Stimulated activated CD4-positive, alpha-beta T cell treated with anti-CD3 and anti-CD28 coated beads, TNF-alpha, amount 100 ng/mL, for 4 hours (primary cell): ENCODE measurements around the gene AHNAK2.

Experiments
- DNase-seq, 3 experiments: peaks; one replicate each; pipeline ENCODE4 v3.0.0-alpha.2; 2020; ENCODE audit warnings: low read depth in 3 of 3

Gene AHNAK2

DNA sequence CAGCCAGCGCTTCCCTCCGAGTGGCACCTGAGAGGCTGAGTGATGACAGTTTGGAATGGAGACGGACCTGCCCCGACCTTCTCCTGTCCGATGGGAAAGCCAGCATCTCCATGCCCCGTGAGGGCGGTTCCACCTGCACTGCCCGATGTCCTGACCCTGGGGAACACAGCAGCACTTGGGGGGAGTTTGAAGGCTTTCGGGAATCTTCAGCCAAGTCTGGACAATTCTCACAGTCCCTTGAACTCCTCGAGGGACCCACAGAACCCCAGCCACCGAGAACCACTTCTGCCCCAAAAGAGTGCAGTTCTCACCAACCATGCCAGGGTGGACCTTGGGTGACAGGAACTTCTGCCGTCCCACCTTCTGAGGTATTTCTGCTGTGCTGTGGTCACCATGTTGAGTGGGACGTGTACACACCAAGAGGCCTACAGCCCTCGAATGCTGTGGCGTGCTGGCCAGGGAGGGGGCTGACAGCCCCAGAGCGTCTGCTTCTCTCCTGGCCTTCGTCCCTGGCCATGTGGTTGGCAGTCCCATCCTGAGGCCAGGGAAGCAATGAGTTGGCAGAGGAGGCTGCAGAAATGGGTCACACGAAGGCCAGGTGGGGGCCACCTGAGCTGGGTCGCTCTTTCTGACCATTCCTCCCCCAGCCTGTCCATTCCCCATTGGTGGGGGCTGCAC is 8.5 kb upstream of the AHNAK2 start:
- DNase-seq: no peak

GRCh38 chr14:104985675-104986486 is 7.7 kb upstream of the AHNAK2 start, which contains the start of gene CLBA1:
Gene CLBA1 (plus strand): TSS chr14:104985788. CDS start chr14:104986432, 644 bp downstream.
- peak; percentile 75 to 80 (median 78) for DNase-seq

GRCh38 chr14:104984056-104984894 is 6.1 kb upstream of the AHNAK2 start:
- no peak for DNase-seq

- no peak for DNase-seq
Measured at GRCh38 chr14:104983231-104983721, 5.1 kb upstream of the AHNAK2 start.

DNA sequence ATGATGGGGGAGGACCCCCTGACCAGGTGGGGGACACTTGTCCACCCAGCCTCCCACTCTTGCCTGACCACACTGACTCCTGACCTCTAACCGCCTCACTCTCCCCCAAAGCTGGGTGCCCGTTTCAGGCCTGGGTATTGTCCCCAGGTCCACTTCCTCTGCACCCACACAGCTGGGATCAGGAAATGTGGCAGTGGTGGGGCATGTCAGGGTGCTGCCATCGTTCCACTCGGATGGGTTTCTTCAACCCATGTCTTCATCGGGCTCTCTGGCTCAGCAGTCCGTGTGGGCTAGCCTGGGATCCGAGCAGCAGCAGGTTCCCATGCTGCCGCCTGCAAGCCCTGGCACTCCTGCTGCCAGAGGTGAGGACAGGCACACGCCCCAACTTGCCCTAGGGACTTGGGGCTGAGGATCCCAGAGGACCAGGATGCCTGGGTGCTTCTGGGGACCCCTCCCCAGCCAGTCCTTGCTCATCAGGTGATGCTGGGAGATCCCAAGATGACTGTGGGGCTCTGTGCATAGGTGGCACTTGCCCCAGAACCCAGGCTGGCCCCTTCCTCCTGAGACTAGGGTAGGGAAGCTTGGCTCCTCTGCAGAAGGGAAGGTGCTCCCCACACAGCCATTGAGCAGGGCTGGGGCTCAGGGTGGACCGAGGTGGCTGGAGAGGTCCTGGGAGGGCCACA is 4.5 kb upstream of the AHNAK2 start:
- DNase-seq: no peak

DNA sequence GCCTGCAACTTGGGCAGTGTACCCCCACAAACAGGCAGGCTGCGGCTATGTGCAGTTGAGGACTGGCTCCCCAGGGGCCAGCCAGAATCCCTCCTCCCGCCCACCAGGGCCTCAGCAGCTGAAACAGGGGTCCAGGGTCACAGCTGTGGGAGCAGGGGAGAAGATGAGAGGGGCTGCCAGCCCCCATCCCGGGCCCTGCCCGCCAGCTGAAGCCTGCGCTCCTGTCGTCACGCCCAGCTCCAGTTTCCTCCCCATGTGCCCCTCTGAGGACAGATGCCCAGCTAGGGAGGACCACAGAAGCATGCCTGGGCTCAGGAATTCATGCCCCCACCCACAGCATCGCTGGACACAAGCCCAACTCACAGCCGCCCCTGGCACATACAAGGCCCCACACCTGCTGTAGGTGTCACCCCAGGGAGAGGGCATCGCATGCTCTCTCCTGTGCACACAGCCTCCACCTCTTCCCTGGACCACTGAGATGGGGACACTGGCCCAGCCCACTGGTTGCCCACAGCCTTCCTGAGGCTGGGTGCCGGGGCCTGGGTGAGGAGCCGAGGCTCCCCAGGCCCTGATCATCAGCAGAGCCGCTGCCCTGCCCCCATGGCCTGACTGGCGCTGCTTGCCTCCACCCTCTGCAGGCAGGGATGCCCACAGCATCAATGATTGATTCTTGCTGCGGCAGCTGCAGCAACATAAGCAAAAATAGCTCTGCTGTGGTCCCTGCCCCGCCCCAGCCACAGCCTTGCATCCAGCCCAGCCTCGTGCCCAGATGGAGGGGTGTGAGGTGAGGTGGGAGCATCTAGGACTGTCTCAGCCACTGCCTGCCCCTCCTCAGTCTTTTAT is 3.7 kb upstream of the AHNAK2 start:
- no peak for DNase-seq

GRCh38 chr14:104980611-104981531 is 2.7 kb upstream of the AHNAK2 start:
- DNase-seq: no peak

DNA sequence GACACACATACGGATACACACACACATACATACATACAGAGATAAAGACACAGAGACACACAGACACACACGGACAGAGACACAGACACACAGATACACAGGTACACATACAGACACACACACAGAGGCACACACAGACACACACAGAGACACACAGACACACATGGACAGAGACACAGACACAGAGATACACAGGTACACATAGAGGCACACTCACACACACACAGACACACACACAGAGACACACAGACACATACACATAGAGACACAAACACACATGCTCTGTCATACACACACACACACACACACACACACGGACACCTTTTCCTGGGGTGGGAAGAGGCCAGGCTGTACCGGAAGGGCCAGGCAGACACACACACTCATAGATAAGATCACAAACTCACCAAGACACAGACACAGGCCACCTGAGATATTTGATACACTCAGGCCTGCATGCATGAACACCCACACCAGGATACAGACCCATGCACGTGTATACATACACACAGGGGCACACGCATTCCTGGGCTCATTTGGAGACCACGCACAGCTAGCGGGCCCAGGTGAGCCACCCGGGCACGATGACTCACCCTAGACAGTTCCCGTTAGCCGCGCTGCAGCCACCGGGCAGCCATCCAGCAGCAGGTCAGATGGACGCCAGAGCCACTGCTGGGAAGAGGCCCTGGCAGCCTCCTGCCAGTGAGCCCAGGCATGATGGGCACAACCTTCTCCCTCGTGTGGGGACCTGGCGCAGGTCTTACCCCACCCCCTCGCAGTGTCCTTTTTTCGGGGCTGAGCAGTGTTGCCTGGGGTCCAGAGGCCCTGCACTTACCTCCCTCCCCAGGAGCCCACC is 1.8 kb upstream of the AHNAK2 start:
- no peak for DNase-seq

- DNase-seq: no peak
Measured at GRCh38 chr14:104978746-104979691, 845 bp upstream of the AHNAK2 start.

DNA sequence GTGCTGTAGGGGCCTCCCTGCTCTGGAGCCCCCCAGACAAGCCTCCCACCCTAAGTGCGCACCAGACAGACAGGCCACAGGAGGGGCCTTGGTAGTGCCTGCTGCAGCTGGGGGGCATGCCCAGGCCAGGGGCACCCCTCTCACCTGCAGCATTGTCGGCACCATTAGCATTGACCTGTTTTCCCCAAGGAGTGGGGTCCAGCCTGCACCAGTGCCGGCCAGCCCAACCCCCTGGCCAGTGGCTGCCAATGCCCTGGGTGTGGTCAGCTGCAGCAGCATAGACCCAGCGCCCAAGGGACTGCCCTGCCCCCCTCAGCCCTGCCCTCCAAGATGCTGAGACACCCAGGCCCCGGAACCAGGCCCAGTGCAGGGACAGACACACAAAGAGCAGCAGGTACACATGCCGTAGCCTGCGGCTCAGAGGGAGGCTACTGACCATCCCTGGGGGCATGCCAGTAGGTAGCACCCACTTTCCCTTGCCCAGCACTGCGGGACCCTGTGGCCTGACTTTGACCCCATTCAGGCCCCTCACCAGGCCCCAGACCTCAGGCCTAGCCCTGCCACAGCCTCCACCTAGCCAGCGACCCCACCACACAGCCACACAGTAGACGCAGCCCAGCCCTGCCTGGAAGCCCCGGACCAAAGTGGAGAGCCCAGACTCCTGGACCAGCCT is 1.0 kb downstream of the AHNAK2 start:
- no peak for DNase-seq

DNA sequence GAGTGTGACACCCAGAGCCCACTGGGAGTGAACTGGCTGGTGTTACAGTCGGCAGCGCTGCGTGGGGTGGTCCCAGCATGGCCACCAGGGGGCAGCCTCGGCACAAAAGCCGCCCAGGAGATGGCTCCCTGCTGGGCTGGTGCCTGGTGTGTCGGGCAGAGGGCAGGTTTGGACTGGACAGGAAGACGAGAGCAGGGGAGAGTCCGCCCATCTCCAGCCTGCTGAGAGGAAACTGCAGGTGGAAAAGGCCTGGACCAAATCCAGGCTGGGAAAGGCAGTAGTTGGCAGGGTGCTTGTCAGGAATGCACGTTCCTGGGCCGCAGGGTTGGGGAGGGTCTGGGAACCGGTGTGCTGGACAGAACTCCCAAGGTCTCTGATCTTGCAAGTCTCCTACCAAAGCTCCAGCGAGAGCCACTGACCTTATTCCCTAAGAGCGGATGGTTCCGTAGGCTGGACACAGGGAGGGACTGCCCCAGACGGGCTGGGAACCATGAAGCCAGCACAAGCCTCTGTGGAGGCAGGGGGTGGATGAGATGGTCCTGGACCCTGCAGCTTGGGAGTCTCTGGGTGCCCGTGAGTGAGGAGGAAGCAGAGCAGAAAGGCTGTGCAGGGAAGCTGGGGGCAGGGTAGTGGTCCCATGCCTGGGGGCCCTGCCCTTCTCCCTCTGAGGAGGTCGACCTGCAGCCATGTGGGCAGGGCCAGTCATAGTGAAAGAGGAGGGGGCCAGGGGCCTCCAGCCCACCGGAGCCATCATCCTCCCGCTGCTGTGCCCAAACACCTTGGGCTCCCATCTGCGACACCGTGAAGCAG is 1.8 kb downstream of the AHNAK2 start:
- peak; percentile 71 to 81 (median 80) for DNase-seq

DNA sequence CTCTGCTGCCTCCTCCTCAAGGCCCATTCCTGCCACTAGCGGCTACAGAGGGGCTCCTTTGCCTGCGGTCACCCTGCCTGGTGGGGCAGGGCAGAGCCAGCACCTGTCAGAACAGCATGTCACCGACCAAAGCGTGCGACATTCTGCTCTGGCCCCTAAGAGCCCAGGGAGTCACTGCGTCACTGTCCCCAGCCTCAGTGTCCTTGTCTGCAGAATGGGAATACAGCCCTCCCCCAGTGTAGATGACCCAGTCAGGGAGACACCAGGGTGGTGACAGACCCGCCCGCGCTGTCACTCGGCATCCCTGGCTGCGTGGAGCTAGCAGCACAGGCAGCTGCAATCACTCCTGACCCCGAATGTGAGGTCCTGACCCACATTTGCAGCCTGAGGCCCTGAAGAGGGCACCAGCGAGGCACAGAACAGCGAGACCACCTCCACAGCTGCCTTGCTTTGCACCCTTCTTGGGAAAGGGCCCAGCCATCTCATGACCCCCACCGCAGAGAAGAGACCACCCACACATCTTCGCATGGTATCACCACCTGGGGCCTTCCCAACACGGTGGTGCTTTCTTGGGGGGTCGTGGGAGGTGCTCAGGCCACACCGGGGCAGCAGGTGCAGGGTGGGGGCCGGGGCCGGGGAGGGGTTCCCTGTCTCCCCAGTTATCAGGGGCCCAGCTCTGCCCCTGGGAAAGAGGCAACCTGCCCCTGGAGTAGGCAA is 2.5 kb downstream of the AHNAK2 start:
- no peak for DNase-seq

GRCh38 chr14:104974665-104975390 is 3.3 kb downstream of the AHNAK2 start:
- DNase-seq: no peak

GRCh38 chr14:104974146-104974541 is 4.0 kb downstream of the AHNAK2 start:
- no peak for DNase-seq
